HG02943 (cell line): ENCODE results near the gene PRDM1.
A peak's percentile ranks its signal among the peaks of the same experiment; 100 is the strongest.

Source experiments
- ATAC-seq: cut with Tn5 transposase; IDR thresholded peaks from one replicate; pipeline ENCODE4 v1.9.1; 2021; ENCODE audit warnings: mild to moderate bottlenecking, low read depth, moderate library complexity; ENCODE audit not compliant: unreplicated experiment

PRDM1 gene

GRCh38 chr6:106094261-106094963 lies 8.3 kb downstream of the PRDM1 start:
- ATAC-seq = no peak

DNA sequence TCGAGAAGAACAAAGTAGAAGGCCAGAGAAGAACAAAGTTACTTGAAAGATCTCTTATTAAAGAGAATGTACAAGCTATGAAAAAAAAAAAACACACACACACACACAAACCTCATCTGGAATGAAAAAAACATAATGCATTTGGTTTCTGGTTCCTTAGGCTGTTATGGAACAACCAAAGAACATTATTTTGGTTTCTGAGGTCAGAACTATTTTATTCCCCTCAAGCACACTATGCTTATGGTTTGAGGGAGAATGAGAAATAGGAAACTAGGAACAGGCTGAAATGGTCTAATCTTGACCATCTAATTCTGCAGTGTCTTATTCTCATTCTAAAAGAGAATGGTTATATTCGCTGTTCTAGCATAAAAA lies 8.8 kb downstream of the PRDM1 start:
- no peak for ATAC-seq

DNA sequence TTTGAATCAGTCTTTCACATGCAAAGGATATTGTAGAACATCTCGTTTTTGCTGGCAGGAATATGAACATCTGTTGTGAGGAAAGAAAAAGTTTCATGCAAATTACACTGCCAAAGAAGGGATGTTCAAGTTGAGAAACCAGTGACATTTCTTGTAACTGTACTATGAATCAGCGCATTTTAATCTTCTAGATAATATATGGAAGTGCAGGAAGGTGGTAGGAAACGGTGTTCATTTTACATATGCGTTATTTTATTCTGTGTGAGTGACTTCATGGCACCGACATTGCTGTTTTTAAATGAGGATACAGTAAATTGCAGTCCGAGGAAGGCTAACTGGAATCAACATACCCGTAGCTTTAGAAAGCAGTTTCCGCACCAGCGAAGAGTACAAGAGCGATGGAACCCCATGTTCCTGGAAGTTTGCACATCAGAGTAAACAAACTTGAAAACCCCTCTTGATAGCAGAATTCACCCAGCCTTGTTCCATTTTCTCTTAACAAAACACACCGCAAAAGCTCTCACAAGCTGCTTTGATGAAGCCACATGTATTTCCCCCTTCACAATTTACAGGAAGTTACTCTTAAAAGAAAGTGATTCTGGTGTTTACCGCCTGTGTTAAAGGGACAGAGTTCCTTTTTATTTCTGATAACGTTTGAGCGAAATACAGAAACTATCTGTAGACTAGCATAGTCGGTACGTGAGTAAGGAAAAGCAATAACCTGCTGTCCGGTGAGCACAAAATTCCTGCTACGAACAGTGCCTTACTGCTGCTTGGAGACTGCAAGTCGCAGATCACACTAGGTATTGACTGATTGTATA lies 11.5 kb downstream of the PRDM1 start:
- peak; percentile 47 for ATAC-seq

- ATAC-seq = no peak
These were observed 12.5 kb downstream of the PRDM1 start for GRCh38 chr6:106098383-106099234.

DNA sequence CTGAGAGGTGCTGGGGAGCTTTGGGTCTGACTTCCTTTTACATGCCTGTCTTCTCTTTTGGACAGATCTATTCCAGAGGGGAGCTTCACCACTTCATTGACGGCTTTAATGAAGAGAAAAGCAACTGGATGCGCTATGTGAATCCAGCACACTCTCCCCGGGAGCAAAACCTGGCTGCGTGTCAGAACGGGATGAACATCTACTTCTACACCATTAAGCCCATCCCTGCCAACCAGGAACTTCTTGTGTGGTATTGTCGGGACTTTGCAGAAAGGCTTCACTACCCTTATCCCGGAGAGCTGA lies 13.1 kb downstream of the PRDM1 start:
- no peak for ATAC-seq

- no peak for ATAC-seq
These were observed 14.6 kb downstream of the PRDM1 start for GRCh38 chr6:106100755-106101154.

- ATAC-seq = no peak
These were observed 15.3 kb downstream of the PRDM1 start for GRCh38 chr6:106101466-106101865.

GRCh38 chr6:106102034-106102433 lies 15.9 kb downstream of the PRDM1 start:
- ATAC-seq = peak; percentile 55

DNA sequence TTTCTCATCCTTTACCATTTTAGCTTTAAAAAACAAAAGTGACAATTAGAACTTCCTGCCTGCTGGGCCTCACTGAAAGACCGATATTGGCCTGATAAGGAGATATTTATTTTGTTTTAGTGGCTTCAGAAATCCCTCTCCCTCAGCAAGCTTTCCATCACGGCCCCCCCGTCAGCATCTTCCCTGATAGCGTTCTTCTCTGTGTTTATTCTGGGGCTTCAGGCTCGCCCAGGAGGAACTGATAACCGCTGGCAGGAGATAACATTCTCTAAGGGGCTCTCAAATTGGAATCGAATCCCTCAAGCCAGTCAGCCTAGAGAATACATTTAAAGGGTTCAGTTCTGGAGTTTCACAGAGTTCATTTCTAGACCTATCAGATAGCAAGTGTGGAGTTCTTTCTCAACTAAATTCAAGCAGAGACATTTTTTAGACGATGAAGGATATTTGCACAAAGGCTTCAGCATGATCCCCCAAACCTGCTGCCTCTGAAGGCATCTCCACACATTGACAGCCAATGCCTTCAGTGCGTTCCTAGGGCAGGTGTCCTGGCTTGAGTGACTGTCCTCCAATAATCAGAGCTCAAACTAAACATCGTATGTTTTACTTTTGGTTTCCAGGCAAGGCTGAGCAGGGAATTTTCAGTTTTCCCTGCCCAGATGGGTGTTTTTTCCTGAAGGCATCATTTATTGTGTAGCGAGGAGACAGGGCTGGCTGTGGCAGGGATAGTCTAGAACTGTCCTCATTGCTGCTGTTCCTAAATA lies 17.0 kb downstream of the PRDM1 start:
- ATAC-seq = no peak

DNA sequence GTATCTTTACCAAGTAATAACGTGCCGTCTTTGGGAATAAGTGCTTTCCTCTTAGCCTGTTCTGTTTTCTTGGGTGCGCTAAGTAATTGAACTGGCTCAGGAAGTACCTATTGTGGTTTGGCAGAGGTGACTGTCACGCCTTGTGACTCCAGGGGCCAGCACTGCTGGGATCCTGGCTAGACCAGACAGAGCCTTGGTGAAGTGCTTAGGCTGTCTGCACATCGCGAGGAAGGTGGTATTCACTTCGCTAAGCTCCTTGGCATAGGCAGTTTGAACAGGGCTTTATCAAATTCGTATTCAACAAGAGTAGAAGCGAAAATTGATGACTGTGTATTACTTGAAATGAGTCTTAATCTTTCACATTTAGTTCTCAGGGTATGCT lies 17.6 kb downstream of the PRDM1 start:
- ATAC-seq = peak; percentile 42

- no peak for ATAC-seq
These were observed 18.3 kb downstream of the PRDM1 start for GRCh38 chr6:106104476-106104875.

DNA sequence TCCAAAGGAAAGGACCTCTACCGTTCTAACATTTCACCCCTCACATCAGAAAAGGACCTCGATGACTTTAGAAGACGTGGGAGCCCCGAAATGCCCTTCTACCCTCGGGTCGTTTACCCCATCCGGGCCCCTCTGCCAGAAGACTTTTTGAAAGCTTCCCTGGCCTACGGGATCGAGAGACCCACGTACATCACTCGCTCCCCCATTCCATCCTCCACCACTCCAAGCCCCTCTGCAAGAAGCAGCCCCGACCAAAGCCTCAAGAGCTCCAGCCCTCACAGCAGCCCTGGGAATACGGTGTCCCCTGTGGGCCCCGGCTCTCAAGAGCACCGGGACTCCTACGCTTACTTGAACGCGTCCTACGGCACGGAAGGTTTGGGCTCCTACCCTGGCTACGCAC lies 18.8 kb downstream of the PRDM1 start:
- ATAC-seq = no peak

DNA sequence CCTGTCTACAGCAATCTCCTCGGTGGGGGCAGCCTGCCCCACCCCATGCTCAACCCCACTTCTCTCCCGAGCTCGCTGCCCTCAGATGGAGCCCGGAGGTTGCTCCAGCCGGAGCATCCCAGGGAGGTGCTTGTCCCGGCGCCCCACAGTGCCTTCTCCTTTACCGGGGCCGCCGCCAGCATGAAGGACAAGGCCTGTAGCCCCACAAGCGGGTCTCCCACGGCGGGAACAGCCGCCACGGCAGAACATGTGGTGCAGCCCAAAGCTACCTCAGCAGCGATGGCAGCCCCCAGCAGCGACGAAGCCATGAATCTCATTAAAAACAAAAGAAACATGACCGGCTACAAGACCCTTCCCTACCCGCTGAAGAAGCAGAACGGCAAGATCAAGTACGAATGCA lies 19.4 kb downstream of the PRDM1 start:
- no peak for ATAC-seq

DNA sequence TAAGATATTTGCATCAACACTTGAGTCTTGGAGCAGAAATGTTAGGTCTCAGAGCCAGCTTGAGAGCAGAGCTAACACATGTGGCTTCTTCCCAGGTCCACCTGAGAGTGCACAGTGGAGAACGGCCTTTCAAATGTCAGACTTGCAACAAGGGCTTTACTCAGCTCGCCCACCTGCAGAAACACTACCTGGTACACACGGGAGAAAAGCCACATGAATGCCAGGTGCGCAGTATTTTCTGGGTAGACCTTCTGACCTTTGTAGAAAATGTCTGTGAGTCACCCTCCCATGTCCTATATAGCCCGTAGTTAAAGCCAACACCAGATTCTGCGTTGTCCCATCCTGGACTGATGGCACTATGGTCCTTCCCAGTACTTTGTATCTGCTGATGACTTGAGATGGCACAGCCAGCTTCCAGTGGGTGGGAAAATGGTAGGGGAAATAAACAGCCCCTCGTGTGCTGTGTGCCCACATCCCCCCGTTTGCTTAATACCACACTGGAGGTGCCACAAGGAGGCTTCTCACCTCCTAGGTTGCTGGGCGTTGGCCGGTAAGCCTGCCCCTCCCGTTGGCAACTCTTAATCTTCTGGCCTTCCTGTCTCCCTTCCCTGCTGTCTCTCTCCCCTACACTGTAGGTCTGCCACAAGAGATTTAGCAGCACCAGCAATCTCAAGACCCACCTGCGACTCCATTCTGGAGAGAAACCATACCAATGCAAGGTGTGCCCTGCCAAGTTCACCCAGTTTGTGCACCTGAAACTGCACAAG lies 20.3 kb downstream of the PRDM1 start:
- ATAC-seq = no peak

DNA sequence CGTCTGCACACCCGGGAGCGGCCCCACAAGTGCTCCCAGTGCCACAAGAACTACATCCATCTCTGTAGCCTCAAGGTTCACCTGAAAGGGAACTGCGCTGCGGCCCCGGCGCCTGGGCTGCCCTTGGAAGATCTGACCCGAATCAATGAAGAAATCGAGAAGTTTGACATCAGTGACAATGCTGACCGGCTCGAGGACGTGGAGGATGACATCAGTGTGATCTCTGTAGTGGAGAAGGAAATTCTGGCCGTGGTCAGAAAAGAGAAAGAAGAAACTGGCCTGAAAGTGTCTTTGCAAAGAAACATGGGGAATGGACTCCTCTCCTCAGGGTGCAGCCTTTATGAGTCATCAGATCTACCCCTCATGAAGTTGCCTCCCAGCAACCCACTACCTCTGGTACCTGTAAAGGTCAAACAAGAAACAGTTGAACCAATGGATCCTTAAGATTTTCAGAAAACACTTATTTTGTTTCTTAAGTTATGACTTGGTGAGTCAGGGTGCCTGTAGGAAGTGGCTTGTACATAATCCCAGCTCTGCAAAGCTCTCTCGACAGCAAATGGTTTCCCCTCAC lies 21.0 kb downstream of the PRDM1 start:
- ATAC-seq = no peak

DNA sequence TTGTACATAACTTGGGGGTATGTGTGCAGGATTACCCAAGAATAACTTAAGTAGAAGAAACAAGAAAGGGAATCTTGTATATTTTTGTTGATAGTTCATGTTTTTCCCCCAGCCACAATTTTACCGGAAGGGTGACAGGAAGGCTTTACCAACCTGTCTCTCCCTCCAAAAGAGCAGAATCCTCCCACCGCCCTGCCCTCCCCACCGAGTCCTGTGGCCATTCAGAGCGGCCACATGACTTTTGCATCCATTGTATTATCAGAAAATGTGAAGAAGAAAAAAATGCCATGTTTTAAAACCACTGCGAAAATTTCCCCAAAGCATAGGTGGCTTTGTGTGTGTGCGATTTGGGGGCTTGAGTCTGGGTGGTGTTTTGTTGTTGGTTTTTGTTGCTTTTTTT lies 22.0 kb downstream of the PRDM1 start:
- no peak for ATAC-seq

DNA sequence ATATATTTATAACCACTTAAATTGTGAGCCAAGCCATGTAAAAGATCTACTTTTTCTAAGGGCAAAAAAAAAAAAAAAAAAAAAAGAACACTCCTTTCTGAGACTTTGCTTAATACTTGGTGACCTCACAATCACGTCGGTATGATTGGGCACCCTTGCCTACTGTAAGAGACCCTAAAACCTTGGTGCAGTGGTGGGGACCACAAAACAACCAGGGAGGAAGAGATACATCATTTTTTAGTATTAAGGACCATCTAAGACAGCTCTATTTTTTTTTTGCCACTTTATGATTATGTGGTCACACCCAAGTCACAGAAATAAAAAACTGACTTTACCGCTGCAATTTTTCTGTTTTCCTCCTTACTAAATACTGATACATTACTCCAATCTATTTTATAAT lies 22.9 kb downstream of the PRDM1 start:
- ATAC-seq = no peak

- ATAC-seq = no peak
These were observed 24.2 kb downstream of the PRDM1 start for GRCh38 chr6:106110164-106110826.

DNA sequence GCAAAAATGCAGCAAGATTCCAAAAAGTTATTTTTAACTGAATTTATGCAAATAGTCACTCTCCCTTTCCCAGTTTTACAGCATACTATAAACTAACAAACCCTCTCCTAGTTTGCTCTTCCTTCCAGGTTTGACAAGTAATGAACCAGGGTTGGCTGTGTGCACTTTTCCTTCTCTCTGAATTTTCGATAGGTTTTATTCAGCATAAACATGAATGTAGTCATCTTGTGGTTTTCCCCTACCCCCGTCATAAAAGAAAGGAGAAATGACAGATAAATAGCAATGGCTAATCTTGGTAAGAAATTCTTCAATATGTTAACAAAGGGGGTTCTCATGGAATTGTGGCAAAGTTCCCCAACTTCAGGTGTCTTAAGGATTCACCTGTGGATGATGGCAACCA lies 26.3 kb downstream of the PRDM1 start:
- no peak for ATAC-seq
